NCI-H2227 treated with DMSO at 0.1 percent for 48 hours (cell line): ENCODE measurements around the gene BSG.
"Not testable (repeated sequence)": the region's sequence is repeated elsewhere in the genome, so short reads cannot be mapped to it uniquely, and the experiment has no call there.

Experiments used
- DNase-seq: peaks from one replicate; lab custom pipeline; 2025; lab: John Stamatoyannopoulos, UW

Gene BSG

DNA sequence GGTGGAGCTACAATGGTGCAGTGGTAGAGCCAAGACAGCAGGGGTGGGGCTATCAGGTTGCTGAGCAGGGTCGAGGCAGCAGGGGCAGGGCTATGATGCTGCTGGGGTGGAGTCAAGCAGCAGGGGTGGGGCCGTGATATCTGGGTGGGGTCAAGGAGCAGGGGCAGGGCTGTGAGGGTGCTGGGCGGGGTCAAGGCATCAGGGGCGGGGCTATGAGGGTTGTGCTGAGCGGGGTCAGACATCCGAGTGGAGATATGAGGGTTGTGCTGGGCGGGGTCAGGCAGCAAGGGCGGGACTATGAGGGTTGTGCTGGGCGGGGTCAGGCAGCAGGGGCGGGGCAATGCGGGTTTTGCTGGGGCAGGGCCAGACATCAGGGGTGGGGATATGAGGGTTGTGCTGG is 32.0 kb downstream of the BSG start:
- DNase-seq, result no peak

DNA sequence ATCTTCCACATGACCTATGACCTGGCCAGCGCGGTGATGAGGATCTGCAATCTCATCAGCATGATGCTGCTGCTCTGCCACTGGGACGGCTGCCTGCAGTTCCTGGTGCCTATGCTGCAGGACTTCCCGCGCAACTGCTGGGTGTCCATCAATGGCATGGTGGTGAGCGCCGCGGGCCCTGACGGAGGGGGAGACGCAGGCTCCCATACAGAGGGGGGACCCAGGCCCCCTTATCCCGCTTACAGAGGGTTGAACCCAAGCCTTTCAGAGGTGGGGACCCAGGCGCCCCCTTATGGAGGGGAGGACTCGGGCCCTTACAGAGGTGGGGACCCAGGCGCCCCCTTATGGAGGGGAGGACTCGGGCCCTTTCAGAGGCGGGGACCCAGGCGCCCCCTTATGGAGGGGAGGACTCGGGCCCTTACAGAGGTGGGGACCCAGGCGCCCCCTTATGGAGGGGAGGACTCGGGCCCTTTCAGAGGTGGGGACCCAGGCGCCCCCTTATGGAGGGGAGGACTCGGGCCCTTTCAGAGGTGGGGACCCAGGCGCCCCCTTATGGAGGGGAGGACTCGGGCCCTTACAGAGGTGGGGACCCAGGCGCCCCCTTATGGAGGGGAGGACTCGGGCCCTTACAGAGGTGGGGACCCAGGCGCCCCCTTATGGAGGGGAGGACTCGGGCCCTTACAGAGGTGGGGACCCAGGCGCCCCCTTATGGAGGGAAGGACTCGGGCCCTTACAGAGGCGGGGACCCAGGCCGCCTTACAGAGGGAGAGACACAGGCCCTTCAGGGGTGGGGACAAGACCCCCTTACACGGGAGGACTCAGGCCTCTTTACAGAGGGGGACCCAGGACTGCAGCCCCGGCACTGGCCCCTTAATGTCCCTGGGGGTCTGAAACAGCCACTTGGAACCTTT is 32.9 kb downstream of the BSG start:
- DNase-seq, result not testable (repeated sequence)

DNA sequence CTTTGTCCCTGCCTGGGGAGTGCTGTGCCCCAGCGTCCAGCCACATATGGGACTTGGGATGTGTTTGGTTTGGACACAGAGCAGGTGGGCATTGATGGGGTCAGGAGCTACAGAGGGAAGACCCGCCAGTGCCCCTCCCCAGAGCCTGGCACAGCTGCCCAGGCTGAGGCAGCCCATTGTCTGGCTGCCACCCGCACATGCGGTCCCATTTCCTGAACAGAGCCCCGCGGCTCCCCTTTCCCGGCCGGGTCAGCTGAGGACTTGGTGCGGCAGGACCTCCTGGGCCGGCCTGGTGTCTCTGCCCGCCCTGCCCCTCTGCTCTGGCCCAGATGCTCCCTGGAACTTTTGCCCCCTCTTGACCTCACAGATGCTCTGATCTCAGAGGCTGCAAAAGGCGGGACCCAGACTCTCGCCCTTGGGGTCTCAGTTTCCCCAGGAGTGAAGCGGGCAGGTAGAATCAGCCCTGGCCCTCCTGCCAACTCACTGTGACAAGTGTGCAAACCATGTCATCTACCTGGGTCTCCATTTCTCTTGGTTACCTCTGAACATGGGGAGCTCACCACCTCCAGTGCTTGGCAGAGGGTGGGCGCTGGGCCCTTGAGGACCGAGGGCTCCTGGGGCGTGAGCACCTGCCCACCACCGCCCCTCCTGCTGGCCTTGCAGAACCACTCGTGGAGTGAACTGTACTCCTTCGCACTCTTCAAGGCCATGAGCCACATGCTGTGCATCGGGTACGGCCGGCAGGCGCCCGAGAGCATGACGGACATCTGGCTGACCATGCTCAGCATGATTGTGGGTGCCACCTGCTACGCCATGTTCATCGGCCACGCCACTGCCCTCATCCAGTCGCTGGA is 35.1 kb downstream of the BSG start:
- no peak for DNase-seq

DNA sequence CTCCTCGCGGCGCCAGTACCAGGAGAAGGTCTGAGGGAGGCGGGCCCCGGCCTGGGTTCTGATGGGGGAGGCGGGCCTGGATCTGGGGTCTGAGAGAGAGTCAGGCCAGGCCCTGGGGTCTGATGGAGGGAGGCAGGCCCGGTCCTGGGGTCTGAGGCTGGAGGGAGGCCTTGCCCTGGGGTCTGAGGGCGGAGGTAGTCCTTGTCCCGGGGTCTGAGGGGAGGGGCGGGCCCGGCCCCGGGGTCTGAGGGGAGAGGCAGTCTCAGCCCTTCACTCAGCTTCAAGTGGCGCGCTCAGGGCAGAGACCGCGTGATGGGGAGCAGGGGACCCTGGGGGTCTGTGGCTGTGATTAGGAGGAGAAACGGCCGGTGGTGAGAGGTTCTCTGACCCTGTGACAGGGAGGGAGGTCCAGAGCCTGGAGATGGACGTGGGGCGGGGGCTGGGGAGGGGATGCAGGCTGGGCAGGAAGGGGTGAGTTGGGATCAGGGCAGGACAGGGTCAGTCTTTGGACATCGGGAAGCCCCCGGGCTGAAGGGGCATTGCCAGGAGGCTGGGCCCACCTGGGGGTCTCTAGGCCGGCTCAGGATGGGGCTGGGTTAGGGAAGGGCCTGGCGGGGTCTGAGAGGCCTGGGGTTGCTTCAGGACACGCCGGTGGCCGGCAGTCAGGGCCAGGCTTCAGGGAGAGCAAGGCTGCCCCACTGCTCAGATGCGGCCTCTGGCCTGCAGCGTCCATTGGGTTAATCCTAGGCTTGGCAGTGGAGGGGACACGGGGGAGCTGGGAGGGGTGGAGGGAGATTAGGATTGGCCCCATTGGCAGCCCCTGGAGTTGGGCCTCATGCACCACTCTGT is 36.0 kb downstream of the BSG start:
- no peak for DNase-seq

DNA sequence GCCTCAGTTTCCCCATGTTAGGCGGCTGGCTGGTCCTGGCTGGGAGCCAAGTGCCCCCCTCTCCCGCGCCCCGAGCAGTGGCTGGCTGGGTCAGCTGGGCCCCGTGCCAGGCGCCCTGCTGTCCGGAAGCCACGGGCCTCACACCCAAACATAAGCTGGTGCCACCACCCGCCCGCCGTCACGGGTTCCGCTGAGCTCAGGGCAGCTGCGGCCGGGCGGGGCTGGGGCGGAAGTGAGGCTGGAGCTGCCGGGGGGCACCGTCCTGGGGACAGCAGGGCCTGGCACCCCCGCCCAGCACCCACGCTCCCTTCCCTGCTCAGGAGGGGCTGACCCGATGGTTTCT is 36.6 kb downstream of the BSG start:
- DNase-seq, result no peak

DNA sequence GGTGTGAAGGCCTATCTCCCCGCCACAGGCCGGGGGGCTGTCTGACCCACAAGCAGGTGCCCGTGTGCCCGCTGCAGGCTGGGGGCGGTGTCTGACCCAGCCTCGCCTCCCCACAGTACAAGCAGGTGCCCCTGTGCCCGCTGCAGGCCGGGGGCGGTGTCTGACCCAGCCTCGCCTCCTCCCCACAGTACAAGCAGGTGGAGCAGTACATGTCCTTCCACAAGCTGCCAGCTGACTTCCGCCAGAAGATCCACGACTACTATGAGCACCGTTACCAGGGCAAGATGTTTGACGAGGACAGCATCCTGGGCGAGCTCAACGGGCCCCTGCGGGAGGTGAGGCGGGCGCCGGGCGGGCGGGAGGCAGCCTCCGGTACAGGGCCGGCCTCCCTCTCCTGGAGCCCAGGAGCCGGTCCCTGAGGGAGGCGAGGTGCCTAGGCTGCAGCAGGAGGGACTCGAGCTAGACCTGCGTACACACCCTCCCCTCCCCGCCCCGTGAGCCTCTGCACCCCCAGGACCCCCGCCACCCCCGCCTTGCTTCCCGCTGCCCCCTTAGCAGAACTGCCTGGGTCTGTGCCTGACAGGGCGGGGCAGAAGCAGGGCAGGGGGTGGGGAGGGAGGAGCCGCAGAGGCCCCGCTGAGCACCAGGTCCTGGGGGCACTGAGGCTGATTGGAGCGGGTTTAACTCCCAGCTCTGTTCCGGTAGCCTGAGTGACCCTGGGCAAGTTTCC is 37.8 kb downstream of the BSG start:
- DNase-seq, result no peak

DNA sequence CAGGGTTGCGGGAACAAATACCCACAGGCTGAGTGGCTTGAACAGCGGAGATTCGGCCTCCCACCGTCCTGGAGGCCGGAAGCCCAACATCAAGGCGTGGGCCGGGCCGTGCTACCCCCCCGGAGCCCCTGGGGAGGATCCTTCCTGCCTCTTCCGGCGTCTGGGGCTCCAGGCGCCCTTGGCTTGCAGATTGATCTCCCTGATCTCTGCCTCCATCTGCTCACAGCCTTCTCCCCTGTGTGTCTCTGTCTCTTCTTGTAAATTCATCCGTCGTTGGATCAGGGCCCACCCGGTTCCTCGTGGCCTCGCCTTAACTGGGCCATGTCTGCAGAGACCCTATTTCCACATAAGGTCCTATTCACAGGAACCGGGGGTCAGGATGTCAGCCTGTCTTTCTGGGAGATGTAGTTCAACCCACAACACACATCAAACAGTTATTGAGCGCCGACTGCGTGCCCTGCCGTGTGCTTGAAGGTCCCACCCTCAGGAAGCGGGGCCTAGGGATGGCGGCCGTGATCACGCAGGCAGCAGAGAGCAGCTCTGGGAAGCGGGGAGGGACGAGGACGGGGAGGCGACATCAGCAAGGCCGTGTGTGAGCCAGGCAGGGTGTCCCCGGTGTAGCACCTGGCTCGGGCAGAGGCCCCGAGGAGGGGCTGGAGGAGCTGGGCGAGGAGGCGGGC is 38.5 kb downstream of the BSG start:
- no peak for DNase-seq

DNA sequence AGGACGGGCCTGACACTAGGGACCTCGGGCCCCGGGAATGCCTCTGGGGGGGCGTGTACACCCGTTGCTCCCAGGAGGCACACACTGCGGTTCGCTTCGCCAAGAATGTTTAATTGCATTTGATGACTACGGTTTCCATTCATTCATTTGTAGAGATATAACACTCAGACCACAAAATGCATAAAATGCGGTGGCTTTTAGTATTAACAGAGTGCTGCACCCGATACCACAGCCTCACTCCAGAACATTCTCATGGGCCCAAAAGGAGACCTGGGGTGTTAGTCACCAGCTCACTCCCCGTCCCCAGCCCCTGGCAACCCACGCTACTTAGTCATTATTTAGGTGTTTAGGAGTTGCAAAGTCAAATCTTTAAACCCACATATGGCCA is 39.1 kb downstream of the BSG start:
- no peak for DNase-seq

DNA sequence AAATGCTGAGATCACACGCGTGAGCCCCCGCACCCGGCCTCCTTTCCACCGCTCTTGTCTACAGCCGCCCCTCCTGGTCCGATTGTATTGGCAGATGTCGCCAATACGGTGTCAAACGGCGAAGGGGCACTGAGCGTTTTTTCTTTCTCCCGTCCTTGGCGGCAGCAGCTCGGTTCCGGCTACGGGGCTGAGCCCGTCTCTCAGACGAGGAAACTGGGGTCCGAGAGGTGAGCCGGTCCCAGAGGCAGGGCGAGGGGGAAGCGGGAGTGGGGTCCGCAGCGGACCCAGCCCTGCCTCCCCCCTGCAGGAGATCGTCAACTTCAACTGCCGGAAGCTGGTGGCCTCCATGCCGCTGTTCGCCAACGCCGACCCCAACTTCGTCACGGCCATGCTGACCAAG is 40.5 kb downstream of the BSG start:
- DNase-seq, result no peak

DNA sequence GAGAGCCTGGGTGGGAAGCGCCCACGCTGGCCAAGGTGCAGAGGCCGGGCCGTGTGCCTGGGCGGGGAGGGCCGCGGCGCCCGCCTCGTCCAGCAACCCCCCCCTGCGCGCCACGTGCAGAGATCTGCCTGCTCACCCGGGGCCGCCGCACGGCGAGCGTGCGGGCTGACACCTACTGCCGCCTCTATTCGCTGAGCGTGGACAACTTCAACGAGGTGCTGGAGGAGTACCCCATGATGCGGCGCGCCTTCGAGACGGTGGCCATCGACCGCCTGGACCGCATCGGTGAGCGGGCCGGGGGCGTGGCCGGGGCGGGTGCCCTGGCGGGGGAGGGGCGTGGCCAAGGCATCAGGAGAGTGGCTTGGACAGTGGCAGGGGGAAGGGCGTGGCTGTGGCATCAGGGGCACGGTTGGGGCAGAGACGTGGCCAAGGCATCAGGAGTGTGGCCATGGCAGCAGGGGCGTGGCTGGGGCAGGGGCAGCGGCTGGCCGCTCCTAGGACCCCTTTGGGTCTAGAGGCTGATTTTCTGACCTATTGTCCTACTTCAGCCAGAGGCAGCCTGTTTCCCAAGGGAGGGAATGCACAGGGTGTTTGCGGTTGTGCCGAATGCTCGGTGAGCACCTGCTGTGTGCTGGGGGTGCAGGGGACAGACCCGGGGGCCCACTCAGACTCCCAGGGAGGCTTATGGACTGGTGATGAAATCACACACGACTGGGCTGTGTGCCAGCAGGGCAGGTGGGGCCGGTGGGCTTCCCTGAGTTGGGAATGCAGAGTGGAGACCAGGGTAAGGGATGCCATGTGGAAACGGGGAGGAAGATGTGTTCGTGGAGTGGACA is 41.6 kb downstream of the BSG start:
- DNase-seq, result no peak

DNA sequence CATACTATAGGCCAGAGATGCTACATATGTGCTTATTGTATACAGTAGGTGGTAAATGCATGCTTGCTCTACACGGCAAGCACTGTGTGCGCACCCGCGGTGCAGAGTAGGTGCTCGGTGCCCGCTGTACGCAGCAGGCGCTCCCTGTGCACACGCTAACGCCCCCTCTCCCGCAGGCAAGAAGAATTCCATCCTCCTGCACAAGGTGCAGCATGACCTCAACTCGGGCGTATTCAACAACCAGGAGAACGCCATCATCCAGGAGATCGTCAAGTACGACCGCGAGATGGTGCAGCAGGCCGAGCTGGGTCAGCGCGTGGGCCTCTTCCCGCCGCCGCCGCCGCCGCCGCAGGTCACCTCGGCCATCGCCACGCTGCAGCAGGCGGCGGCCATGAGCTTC is 43.2 kb downstream of the BSG start:
- no peak for DNase-seq

DNA sequence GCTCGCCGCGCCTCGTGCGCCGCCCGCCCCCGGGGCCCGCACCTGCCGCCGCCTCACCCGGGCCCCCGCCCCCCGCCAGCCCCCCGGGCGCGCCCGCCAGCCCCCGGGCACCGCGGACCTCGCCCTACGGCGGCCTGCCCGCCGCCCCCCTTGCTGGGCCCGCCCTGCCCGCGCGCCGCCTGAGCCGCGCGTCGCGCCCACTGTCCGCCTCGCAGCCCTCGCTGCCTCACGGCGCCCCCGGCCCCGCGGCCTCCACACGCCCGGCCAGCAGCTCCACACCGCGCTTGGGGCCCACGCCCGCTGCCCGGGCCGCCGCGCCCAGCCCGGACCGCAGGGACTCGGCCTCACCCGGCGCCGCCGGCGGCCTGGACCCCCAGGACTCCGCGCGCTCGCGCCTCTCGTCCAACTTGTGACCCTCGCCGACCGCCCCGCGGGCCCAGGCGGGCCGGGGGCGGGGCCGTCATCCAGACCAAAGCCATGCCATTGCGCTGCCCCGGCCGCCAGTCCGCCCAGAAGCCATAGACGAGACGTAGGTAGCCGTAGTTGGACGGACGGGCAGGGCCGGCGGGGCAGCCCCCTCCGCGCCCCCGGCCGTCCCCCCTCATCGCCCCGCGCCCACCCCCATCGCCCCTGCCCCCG is 43.8 kb downstream of the BSG start:
- no peak for DNase-seq

DNA sequence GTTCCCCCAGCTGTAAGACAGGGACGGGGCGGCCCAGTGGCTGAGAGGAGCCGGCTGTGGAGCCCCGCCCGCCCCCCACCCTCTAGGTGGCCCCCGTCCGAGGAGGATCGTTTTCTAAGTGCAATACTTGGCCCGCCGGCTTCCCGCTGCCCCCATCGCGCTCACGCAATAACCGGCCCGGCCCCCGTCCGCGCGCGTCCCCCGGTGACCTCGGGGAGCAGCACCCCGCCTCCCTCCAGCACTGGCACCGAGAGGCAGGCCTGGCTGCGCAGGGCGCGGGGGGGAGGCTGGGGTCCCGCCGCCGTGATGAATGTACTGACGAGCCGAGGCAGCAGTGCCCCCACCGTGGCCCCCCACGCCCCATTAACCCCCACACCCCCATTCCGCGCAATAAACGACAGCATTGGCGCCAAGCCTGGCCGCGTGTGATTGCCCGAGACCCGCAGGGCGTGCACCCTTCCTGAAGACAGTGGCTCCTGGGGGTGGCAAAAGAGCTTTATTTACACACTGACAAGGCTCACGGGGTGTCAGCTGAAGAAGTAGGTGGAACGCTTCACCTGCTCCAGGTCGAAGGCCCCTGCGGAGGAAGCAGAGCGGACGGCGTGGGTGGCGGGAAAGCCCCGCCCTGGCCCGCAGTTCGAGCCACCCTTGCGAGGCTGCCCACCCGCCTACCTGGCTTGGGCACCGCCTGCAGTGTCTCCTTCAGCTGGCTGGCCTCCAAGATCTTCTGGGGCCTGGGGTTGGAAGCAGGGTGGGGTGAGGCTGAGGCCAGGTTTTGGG is 44.5 kb downstream of the BSG start:
- no peak for DNase-seq

DNA sequence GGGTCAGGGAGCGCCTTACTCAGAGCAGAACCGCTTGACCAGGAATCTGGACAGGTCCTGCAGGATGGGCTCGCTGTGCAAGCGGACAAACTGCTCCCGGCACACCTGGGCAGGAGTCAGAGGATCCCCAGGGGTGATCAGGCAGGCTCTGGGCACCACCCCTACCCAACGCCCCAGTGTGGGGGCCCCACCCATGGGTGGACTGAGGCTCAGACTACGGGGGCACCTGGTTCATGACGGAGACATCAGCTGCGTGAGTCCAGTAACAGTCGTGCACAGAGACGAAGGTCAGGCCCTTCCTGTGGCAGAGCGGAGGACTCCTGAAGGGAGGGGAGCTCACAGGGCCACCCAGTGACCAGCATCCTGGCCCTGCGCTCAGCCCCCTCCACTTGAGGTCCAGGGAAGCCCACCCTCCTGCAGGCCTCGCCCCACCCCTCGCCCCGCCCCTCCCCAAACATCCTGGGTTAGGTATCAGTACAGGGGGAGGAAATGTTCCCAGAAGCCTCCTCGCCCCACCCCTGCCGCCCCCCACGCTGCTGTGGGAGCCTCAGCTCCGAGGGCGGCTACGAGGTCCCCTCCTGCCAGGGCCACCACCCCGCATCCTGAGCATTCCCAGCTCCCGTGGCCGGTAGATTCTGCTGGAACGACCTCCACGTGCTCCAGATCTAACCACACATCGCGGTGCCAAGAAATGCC is 45.3 kb downstream of the BSG start:
- no peak for DNase-seq

DNA sequence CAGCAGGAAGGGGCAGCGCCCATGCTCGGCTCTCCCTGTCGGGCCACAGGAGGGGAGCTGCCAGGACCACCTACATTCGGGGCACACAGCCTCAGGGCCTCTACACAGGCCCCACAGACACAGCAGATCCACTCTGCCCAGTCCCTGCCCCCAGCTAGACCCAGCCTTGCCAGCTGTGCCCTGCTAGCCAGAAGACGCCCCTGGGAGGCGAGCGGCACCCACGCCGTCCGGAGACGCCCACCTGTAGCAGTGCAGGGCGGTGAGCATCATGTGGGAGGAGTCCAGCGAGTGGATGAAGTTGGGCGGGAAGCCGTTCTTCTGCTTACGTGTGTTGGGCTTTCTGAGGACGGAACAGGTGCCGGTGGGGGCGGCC is 45.8 kb downstream of the BSG start:
- no peak for DNase-seq

DNA sequence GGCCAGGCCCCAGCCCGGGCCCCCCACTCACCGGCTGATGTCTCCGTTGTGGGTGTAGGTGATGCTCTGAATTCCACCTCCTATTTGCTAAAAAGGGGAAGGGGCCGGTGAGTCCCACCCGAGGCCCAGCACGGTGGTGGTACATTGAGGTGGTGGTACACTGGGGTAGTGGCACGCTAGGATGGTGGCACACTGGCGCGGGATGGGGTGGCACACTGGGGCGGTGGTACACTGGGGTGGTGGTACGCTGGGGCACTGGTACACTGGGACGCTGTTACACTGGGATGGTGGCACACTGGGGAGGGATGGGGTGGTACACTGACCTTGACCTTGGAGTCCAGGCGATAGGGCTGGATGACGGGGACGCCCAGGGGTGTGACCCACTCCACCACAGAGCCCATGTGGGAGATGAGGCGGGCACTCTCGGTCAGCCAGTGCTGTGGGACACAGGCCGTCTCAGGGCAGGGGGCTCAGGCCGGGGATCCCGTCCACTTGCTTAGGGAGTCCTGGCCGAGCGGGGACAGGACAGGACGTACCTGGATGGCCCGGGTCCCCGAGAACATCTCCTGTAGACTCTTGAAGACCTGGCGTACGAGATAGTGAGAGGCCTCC is 46.4 kb downstream of the BSG start:
- DNase-seq, result no peak

DNA sequence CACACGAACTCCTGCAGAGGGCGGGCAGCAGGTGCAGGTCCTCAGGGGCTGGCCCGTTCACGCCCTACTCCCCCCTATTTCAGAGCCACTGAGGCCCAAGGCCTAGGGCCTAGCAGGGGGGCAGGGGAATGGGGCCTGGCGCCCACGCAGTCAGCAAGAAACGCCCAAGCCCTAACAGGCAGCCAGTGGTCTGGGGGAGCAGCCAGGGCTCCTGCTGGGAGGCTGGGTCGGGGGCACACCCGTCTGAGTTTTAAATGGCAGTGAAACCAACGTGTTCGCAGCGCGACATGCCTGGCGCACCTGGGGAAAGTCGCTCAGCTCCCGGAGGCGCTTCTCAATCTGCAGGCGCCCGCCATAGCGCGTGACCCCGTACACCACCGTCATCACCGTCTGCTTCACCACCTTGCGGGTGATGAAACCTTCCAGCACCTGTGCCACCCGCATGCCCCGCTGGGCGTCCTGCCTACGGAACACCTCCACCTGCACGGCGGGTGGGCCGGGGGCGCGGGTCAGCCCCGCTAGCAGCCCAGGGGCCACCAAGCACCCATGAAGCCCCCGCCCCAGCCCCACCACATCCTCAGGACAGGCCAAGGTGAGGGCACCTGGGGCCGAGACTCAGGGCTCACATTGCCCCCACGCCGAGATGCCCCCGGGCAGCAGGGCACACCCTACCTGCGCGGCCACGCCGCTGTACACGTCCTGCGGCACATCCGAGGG is 47.0 kb downstream of the BSG start:
- no peak for DNase-seq
